Ramos (cell line): Measurements from ENCODE around the gene TNFRSF11A.

Experiments
- in situ Hi-C: fragments of 300-500 bp; cut with MboI; formaldehyde crosslinking; loops from one replicate; pipeline ENCODE4 v1.14.3; 2022; ENCODE audit warnings: low sequenced_read_pairs; ENCODE audit not compliant: unreplicated experiment

TNFRSF11A gene

GRCh38 chr18:62324917-62325805 is at the start of gene TNFRSF11A:
Gene TNFRSF11A (plus strand): TSS chr18:62325310. CDS start chr18:62325353, 43 bp downstream.
- in situ Hi-C loops, result no loop called here

DNA sequence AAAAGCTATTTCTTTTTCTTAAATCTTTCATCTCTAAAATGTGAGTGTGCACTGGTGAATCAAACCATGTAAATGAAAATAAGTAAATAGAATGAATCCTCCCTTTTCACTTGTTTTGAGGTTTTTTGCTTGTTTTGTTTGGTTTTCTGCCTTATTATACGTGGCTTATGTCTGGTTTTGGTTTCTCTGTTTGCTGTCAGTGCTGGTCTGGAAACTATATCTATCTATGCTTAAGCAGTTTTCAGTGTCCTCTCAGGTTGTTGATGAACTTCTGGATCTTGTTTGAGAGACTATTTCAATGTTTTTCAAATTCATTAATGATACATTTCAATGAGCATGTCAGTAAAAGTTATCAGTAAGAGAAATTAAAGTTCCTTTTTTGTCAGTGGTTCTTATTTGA is 48.1 kb upstream of the TNFRSF11A start:
- in situ Hi-C loops, result no loop called here

GRCh38 chr18:62279561-62279960 is 45.5 kb upstream of the TNFRSF11A start:
- in situ Hi-C loops, result no loop called here

- in situ Hi-C loops, result no loop called here
Observed at GRCh38 chr18:62280058-62280457, 45.1 kb upstream of the TNFRSF11A start.

- in situ Hi-C loops, result no loop called here
Observed at GRCh38 chr18:62280786-62281185, 44.3 kb upstream of the TNFRSF11A start.

GRCh38 chr18:62281684-62282083 is 43.4 kb upstream of the TNFRSF11A start:
- in situ Hi-C loops, result no loop called here

- in situ Hi-C loops, result no loop called here
Observed at GRCh38 chr18:62282188-62282629, 42.9 kb upstream of the TNFRSF11A start.

GRCh38 chr18:62284637-62285036 is 40.5 kb upstream of the TNFRSF11A start:
- in situ Hi-C loops, result no loop called here

DNA sequence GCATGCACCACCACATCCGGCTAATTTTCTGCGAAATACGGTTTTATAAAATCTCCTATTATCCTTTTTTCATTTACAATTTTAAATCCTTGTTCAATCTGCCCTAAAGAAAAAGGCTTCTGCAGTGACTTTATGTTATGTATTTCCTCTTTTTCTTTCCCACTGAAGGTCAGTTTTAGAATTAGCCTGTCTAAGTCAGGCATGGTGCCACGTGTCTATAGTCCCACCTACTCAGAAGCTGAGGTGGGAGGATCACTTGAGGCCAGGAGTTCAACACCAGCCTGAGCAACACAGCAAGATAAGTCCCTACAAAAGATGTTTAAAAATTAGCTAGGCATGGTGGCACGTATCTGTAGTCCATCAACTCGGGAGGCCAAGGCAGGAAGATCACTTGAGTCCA is 39.8 kb upstream of the TNFRSF11A start:
- in situ Hi-C loops, result no loop called here

DNA sequence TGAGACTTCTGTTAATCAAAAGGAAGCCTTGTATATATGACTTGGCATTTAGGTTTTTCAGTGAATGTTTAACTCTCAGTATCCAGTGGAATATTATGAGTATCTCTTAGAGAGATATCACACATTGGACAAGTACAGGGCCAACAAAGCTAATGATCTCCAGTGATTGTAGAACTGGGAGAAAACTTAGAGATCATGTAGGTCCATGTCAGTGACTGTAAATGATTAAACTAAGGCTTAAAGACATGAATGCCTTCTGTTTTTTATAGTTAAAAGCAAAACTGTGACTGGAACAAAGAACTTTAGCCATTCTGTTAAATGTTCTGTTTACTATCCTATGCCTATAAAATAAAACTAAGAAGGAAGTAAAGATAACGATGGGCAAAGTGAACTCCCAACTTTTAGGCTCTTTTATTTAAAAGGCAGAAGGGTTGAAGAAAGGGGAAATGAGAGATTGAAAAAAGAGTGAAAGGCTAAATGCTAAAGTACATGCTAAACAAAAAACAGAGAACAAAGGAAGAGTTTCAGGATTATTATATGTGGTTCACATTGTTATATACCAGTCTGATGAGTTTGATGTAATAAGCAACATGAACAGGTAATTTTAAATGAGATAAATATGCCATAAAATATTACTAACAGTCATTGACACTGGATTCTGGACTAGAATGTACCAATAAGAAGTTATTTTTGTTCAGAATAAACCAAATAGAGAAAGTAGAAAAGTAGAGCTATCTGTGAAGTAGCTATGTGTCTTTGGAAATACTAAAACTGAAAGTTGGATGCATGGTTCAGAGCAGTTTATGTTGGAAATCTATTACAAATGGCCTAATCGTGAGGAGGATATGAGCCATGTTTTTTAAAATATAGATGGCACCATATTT is 37.1 kb upstream of the TNFRSF11A start:
- in situ Hi-C loops, result no loop called here

DNA sequence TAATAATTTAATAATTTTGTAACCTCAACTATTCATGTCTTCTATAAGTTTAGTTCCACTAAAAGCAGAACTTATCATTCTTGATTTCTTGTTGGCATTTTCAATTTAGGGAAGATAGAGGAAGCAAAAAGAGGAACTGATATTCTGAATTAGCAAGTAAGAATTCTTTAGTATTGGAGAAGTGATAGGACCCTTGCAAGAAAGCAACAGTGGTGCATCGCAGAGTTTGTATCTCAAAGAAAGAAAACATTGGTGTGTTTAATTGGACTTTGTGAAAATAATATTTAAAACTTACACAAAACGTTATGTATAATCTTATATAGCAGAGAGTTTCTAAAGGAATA is 36.5 kb upstream of the TNFRSF11A start:
- in situ Hi-C loops, result no loop called here

DNA sequence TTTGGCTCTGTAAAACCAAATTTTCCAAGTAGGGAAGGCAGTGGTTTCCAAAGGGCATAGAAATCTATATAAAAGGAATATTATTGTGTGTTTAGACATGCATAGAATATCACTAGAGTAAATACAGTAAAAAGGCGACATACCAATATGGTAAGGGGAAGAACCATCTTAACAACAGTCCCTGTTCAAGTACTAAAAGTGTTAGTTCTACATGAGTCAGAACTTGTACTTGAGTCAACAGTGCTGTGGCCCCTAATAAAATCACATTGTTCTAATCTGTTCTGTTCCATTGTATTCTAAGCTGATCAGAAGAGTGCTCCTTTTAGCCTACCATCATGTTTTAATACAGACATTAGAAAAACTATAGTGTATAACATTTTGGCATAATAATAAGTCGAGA is 36.1 kb upstream of the TNFRSF11A start:
- in situ Hi-C loops, result no loop called here

GRCh38 chr18:62294073-62294472 is 31.0 kb upstream of the TNFRSF11A start:
- in situ Hi-C loops, result no loop called here

- in situ Hi-C loops, result no loop called here
Observed at GRCh38 chr18:62300359-62300963, 24.6 kb upstream of the TNFRSF11A start.

DNA sequence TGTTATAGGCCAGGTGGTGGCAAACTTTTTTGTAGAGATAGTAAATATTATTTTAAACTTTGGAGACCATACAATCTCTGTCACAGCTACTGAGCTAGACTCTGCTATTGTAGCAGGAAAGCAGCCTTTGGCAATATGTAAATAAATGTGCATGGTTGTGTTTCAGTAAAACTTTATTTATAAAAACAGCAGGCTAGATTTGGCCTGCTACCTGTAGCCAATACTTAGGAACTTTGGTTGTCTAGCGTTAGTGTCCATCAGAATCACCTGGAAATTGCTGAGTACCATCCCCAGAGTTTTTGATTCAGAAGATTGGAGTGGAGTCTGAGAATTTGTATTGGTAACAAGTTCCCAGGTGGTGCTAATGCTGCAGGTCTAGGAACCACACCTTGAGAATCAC is 23.8 kb upstream of the TNFRSF11A start:
- in situ Hi-C loops, result no loop called here

GRCh38 chr18:62312851-62313250 is 12.3 kb upstream of the TNFRSF11A start:
- in situ Hi-C loops, result no loop called here

GRCh38 chr18:62318228-62319180 is 6.6 kb upstream of the TNFRSF11A start:
- in situ Hi-C loops, result no loop called here

GRCh38 chr18:62321201-62321600 is 3.9 kb upstream of the TNFRSF11A start:
- in situ Hi-C loops, result no loop called here

- in situ Hi-C loops, result no loop called here
Observed at GRCh38 chr18:62323483-62324180, 1.5 kb upstream of the TNFRSF11A start.
